A673 (cell line): ENCODE data around the gene DMRT3.

Experiments
- CTCF ChIP-seq: fragments of 300-800, 200-600 bp; sonication (generic); conservative IDR thresholded peaks from 2 replicates; pipeline ENCODE4 v1.5.1; 2017; ENCODE audit warnings: low read depth, mild to moderate bottlenecking, antibody characterized with exemption, low read length, moderate library complexity, mixed read lengths
- EZH2 ChIP-seq: fragments of 200-600 bp; sonication (generic); IDR thresholded peaks from 2 replicates; pipeline ENCODE4 v1.6.1; 2017; ENCODE audit warnings: borderline replicate concordance, low read depth, mild to moderate bottlenecking, mixed read lengths, antibody characterized with exemption, low read length; ENCODE audit not compliant: poor library complexity, severe bottlenecking

- no peak for TF ChIP-seq CTCF
- TF ChIP-seq EZH2 = peak; percentile 75
Observed at GRCh38 chr9:972501-973294, 3.8 kb upstream of the DMRT3 start.
